GF-D8 (cell line): ENCODE data around the gene BEX4.
"Not testable (repeated sequence)": the region's sequence is repeated elsewhere in the genome, so short reads cannot be mapped to it uniquely, and the experiment has no call there.

ENCODE experiments used
- DNase-seq: peaks from one replicate; lab custom pipeline; 2025; lab: John Stamatoyannopoulos, UW

BEX4 gene

GRCh38 chrX:103214870-103215424 lies at the start of gene BEX4:
TSS of gene BEX4 (plus strand) at chrX:103215108. CDS start at chrX:103216154, 1,046 bp downstream.
- no peak for DNase-seq

GRCh38 chrX:103170216-103170615 lies 44.7 kb upstream of the BEX4 start:
- DNase-seq, result no peak

- no peak for DNase-seq
These were observed 43.6 kb upstream of the BEX4 start for GRCh38 chrX:103171353-103171752.

- not testable (repeated sequence) for DNase-seq
These were observed 39.7 kb upstream of the BEX4 start for GRCh38 chrX:103175256-103175655.

GRCh38 chrX:103175944-103176753 lies 38.8 kb upstream of the BEX4 start:
- no peak for DNase-seq

GRCh38 chrX:103177556-103177955 lies 37.4 kb upstream of the BEX4 start:
- DNase-seq, result no peak

GRCh38 chrX:103183912-103184311 lies 31.0 kb upstream of the BEX4 start:
- DNase-seq, result no peak

- DNase-seq, result no peak
These were observed 26.9 kb upstream of the BEX4 start for GRCh38 chrX:103187953-103188475.

GRCh38 chrX:103197721-103198306 lies 17.1 kb upstream of the BEX4 start:
- no peak for DNase-seq

- not testable (repeated sequence) for DNase-seq
These were observed 16.2 kb upstream of the BEX4 start for GRCh38 chrX:103198668-103199067.

GRCh38 chrX:103201041-103201440 lies 13.9 kb upstream of the BEX4 start:
- DNase-seq, result no peak

- DNase-seq, result no peak
These were observed 4.9 kb upstream of the BEX4 start for GRCh38 chrX:103210056-103210455.

- DNase-seq, result no peak
These were observed 3.7 kb upstream of the BEX4 start for GRCh38 chrX:103211012-103211715.

GRCh38 chrX:103212749-103213457 lies 2.0 kb upstream of the BEX4 start:
- no peak for DNase-seq

GRCh38 chrX:103215425-103215991 lies 600 bp downstream of the BEX4 start:
- DNase-seq, result no peak

GRCh38 chrX:103220511-103221323 lies 5.8 kb downstream of the BEX4 start:
- no peak for DNase-seq

- not testable (repeated sequence) for DNase-seq
These were observed 11.0 kb downstream of the BEX4 start for GRCh38 chrX:103225918-103226317.

- DNase-seq, result no peak
These were observed 18.4 kb downstream of the BEX4 start for GRCh38 chrX:103233263-103233662.

- no peak for DNase-seq
These were observed 20.0 kb downstream of the BEX4 start for GRCh38 chrX:103234869-103235268.

GRCh38 chrX:103235608-103236007 lies 20.7 kb downstream of the BEX4 start:
- not testable (repeated sequence) for DNase-seq
